ENCODE results near the gene DNAJB11.
"Not testable (repeated sequence)": the region's sequence is repeated elsewhere in the genome, so short reads cannot be mapped to it uniquely, and the experiment has no call there.

The DNAJB11 gene

GRCh38 chr3:186571644-186572013, 1.1 kb downstream of the DNAJB11 start:
- TF ChIP-seq CTCF (IDR thresholded peaks at IDR 0.05), result no peak
- peaks cover 0 to 30% (median 25%) of the 10 kb centered on the region in 4 donors for H3K4me1 ChIP-seq
- intact Hi-C loops (cut with DNase I; ENCODE audit: low total_unique reads), result no loop called here
- H3K36me3 ChIP-seq, result peaks cover 20 to 33% (median 28%) of the 10 kb centered on the region in 3 donors
- no peaks in the 10 kb centered on the region for H3K27me3 ChIP-seq
- no peaks in the 10 kb centered on the region for H3K9me3 ChIP-seq
- H3K27ac ChIP-seq, result peak overlapping the region in 1 of 2 donors; percentile 90
- no peak for DNase-seq
- peak overlapping the region; percentile 89 to 93 for H3K4me3 ChIP-seq

- intact Hi-C loops (cut with DNase I; ENCODE audit: low total_unique reads), result no loop called here
- no peaks in the 10 kb centered on the region for H3K9me3 ChIP-seq
- peaks cover 70 to 83% (median 80%) of the 10 kb centered on the region in 3 donors for H3K36me3 ChIP-seq
These were observed 7.0 kb downstream of the DNAJB11 start for GRCh38 chr3:186577521-186577920.

GRCh38 chr3:186580785-186581184, 10.3 kb downstream of the DNAJB11 start:
- Histone ChIP-seq H3K4me1 (no peaks in the 10 kb centered on the region), H3K4me3 (no peak overlapping the region), H3K27ac (no peak overlapping the region), H3K9me3 (no peaks in the 10 kb centered on the region), H3K27me3 (no peaks in the 10 kb centered on the region), H3K36me3 (peaks cover 81 to 94% (median 93%) of the 10 kb centered on the region in 3 donors)
- no peak for DNase-seq
- intact Hi-C loops (cut with DNase I; ENCODE audit: low total_unique reads), result no loop called here
- TF ChIP-seq CTCF (IDR thresholded peaks at IDR 0.05), result no peak

More at GRCh38 chr3:186577521-186577920, 7.0 kb downstream of the DNAJB11 start:
- no peak for DNase-seq
- no peaks in the 10 kb centered on the region for H3K27me3 ChIP-seq
- no peak overlapping the region for H3K27ac ChIP-seq
- no peaks in the 10 kb centered on the region for H3K4me1 ChIP-seq
- H3K4me3 ChIP-seq, result no peak overlapping the region
- TF ChIP-seq CTCF (IDR thresholded peaks at IDR 0.05), result no peak

GRCh38 chr3:186582541-186582940, 12.0 kb downstream of the DNAJB11 start:
- no peak for TF ChIP-seq CTCF (IDR thresholded peaks at IDR 0.05)
- intact Hi-C loops (cut with DNase I; ENCODE audit: low total_unique reads), result no loop called here
- peaks cover 69 to 83% (median 78%) of the 10 kb centered on the region in 3 donors for H3K36me3 ChIP-seq
- DNase-seq, result no peak
- no peaks in the 10 kb centered on the region for H3K27me3 ChIP-seq
- H3K27ac ChIP-seq, result no peak overlapping the region
- no peak overlapping the region for H3K4me3 ChIP-seq
- no peaks in the 10 kb centered on the region for H3K4me1 ChIP-seq
- no peaks in the 10 kb centered on the region for H3K9me3 ChIP-seq

- TF ChIP-seq CTCF (IDR thresholded peaks at IDR 0.05), result no peak
These were observed 13.3 kb downstream of the DNAJB11 start for GRCh38 chr3:186583831-186584230.

GRCh38 chr3:186586245-186586644, 15.7 kb downstream of the DNAJB11 start:
- H3K9me3 ChIP-seq; H3K27ac ChIP-seq; DNase-seq; H3K4me1 ChIP-seq; H3K4me3 ChIP-seq; H3K27me3 ChIP-seq; intact Hi-C loops (cut with DNase I; ENCODE audit: low total_unique reads): not testable (repeated sequence)
- H3K36me3 ChIP-seq, result peaks cover 35 to 49% (median 46%) of the 10 kb centered on the region in 3 donors

More at GRCh38 chr3:186583831-186584230, 13.3 kb downstream of the DNAJB11 start:
- no peak for DNase-seq
- no peak overlapping the region for H3K4me3 ChIP-seq
- H3K4me1 ChIP-seq, result no peaks in the 10 kb centered on the region
- intact Hi-C loops (cut with DNase I; ENCODE audit: low total_unique reads), result no loop called here
- peaks cover 56 to 70% (median 70%) of the 10 kb centered on the region in 3 donors for H3K36me3 ChIP-seq
- H3K9me3 ChIP-seq, result no peaks in the 10 kb centered on the region
- H3K27ac ChIP-seq, result no peak overlapping the region
- no peaks in the 10 kb centered on the region for H3K27me3 ChIP-seq
